WTC11 (cell line): Measurements from ENCODE around the gene DNAJC6. TPM values are rescaled to one million over a fixed set of nuclear protein-coding genes. Genes with fewer than 3 reads are reported as not detected.
"Not testable (repeated sequence)": the region's sequence is repeated elsewhere in the genome, so short reads cannot be mapped to it uniquely, and the experiment has no call there.

ENCODE experiments used
- ATAC-seq: fragments of 200-7000 bp; cut with Tn5 transposase; 2 replicates; pipeline ENCODE4 v1.10.0; 2021; ENCODE audit warnings: mild to moderate bottlenecking, moderate library complexity
- CTCF ChIA-PET: fragments of 300-600 bp; sonication (Branson Sonifier 250); formaldehyde crosslinking; loops from one replicate; lab custom pipeline; 2021; ENCODE audit warnings: antibody characterized with exemption; lab: Charles Lee
- POLR2A ChIA-PET: fragments of 350-600 bp; sonication (Branson Sonifier 250); formaldehyde crosslinking; loops from one replicate; lab custom pipeline; 2021; ENCODE audit warnings: antibody characterized with exemption; lab: Charles Lee
- DNase-seq: peaks from one replicate; pipeline ENCODE4 v3.0.0; 2021; ENCODE audit warnings: low spot score
- H3K27ac Mint-ChIP-seq: 2 replicates; pipeline ENCODE4 v1.8.0; 2021; ENCODE audit warnings: mixed read lengths
- H3K27me3 Mint-ChIP-seq: 2 replicates; pipeline ENCODE4 v1.8.0; 2021; ENCODE audit warnings: low read depth, mild to moderate bottlenecking, moderate library complexity, mixed read lengths
- H3K36me3 Mint-ChIP-seq: 2 replicates; pipeline ENCODE4 v1.8.0; 2021; ENCODE audit warnings: mixed read lengths
- H3K4me1 Mint-ChIP-seq: 2 replicates; pipeline ENCODE4 v1.8.0; 2022; ENCODE audit warnings: mixed read lengths
- H3K4me3 Mint-ChIP-seq: 2 replicates; pipeline ENCODE4 v1.8.0; 2021; ENCODE audit warnings: mild to moderate bottlenecking, moderate library complexity, mixed read lengths
- H3K9me3 Mint-ChIP-seq: 2 replicates; pipeline ENCODE4 v1.8.0; 2021; ENCODE audit warnings: mixed read lengths
- JUN ChIP-seq: sonication (generic); formaldehyde crosslinking; IDR thresholded peaks from 2 replicates; pipeline ENCODE4 v1.8.0; 2023; ENCODE audit warnings: mild to moderate bottlenecking, missing genetic modification reagents
- MXD4 ChIP-seq: fragments of 250-450 bp; sonication (Bioruptor Pico); IDR thresholded peaks from 2 replicates; pipeline ENCODE4 v1.8.0; 2021; ENCODE audit warnings: mild to moderate bottlenecking, moderate library complexity, borderline replicate concordance
- MYBL2 ChIP-seq: sonication (generic); formaldehyde crosslinking; IDR thresholded peaks from 2 replicates; pipeline ENCODE4 v1.8.1; 2023; ENCODE audit warnings: mild to moderate bottlenecking, moderate library complexity, missing genetic modification reagents
- NFYB ChIP-seq: sonication (generic); formaldehyde crosslinking; conservative IDR thresholded peaks from 2 replicates; pipeline ENCODE4 v1.8.0; 2022; ENCODE audit warnings: low read depth, missing genetic modification reagents
- NR3C1 ChIP-seq: sonication (generic); formaldehyde crosslinking; conservative IDR thresholded peaks from 2 replicates; pipeline ENCODE4 v1.8.1; 2023; ENCODE audit warnings: low read depth, mild to moderate bottlenecking, missing genetic modification reagents
- ZNF138 ChIP-seq: sonication (generic); formaldehyde crosslinking; conservative IDR thresholded peaks from 2 replicates; pipeline ENCODE4 v1.8.1; 2022; ENCODE audit warnings: mild to moderate bottlenecking, moderate library complexity, missing genetic modification reagents
- ZNF423 ChIP-seq: fragments of 250-450 bp; sonication (Bioruptor Pico); IDR thresholded peaks from 2 replicates; pipeline ENCODE4 v2.1.2; 2022; ENCODE audit warnings: mild to moderate bottlenecking, moderate library complexity
- total RNA-seq: library from RNA; stranded (reverse); gene quantifications from 3 replicates; pipeline ENCODE4 v1.2.3, GENCODE V29; 2021
- TF ChIP-seq, protein P1 (sequence below): fragments of 250-450 bp; sonication (Bioruptor Pico); conservative IDR thresholded peaks from 2 replicates; pipeline ENCODE4 v1.9.0; 2021; ENCODE audit warnings: mild to moderate bottlenecking
- TF ChIP-seq, protein P2 (sequence below): sonication (generic); formaldehyde crosslinking; IDR thresholded peaks from 2 replicates; pipeline ENCODE4 v1.8.0; 2022; ENCODE audit warnings: mild to moderate bottlenecking, missing genetic modification reagents
- TF ChIP-seq, protein P3 (sequence below): sonication (generic); formaldehyde crosslinking; IDR thresholded peaks from 2 replicates; pipeline ENCODE4 v1.8.1; 2023; ENCODE audit warnings: mild to moderate bottlenecking, missing genetic modification reagents, moderate library complexity
- TF ChIP-seq, protein P4 (sequence below): sonication (generic); formaldehyde crosslinking; IDR thresholded peaks from 2 replicates; pipeline ENCODE4 v1.8.1; 2022; ENCODE audit warnings: missing genetic modification reagents, borderline replicate concordance

Gene DNAJC6
- total RNA-seq, 1 experiment from 2014 or later = 9.1 TPM

DNA sequence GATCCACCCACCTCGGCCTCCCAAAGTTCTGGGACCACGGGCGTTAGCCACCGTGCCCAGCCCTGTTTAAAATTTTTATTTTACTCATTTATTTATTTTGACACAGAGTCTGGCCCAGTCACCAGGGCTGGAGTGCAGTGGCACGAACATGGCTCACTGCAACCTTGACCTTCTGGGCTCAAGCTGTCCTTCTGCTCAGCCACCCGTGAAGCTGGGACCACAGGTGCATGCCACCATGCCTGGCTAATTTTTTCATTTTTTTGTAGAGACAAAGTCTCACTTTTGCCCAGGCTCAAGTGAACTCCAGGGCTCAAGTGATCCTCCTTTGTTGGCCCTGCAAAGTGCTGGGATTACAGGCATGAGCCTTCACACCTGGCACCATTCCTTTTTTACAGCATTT is 27.5 kb upstream of the DNAJC6 start:
- Mint-ChIP-seq H3K27me3 (no peaks in the 10 kb centered on the region; the same call in none of the 2 replicates), H3K27ac (no peak overlapping the region), H3K9me3 (no peaks in the 10 kb centered on the region), H3K4me1 (peaks cover 51% of the 10 kb centered on the region), H3K36me3 (no peaks in the 10 kb centered on the region), H3K4me3 (no peak overlapping the region)
- CTCF ChIA-PET = interaction anchor here (0.6 kb wide), 1 partner anchor 217 kb away, joined by 3 read pairs; no protein-coding TSS in a partner anchor
- POLR2A ChIA-PET = no interaction called here
- ATAC-seq (no peak), DNase-seq (no peak)
- TF ChIP-seq, protein P1, sequence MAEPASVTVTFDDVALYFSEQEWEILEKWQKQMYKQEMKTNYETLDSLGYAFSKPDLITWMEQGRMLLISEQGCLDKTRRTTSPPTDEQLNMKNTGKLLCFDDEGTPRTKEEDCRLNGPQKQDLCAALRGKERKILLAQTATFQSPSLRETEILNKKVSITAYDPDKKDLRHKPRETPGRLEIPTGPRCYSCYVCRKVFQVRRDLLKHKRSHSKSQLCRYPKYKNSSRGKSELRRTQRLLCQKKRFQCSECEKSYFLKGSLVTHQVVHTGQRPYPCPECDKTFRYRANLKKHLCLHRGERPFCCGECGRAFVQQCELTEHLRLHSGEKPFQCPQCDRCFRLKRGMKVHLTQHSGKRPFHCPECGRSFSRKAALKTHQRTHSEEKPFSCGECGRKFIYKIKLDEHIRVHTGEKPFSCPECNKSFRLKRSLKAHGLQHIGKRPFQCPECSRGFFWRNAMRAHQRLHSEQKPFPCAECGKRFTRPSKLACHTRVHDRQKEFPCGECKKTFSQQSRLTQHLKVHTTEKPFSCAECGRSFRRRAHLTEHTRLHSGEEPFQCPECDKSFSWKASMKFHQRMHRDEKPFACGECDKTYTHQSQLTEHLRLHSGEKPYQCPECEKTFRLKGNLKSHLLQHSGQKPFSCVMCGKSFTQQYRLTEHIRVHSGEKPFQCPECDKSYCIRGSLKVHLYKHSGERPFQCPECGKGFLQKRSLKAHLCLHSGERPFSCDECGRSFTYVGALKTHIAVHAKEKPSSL (CRISPR knock-in tag) = no peak
- TF ChIP-seq, protein P2, sequence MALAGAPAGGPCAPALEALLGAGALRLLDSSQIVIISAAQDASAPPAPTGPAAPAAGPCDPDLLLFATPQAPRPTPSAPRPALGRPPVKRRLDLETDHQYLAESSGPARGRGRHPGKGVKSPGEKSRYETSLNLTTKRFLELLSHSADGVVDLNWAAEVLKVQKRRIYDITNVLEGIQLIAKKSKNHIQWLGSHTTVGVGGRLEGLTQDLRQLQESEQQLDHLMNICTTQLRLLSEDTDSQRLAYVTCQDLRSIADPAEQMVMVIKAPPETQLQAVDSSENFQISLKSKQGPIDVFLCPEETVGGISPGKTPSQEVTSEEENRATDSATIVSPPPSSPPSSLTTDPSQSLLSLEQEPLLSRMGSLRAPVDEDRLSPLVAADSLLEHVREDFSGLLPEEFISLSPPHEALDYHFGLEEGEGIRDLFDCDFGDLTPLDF (CRISPR knock-in tag) = no peak
- no peak for TF ChIP-seq ZNF423 (CRISPR knock-in tag)
- TF ChIP-seq, protein P3, sequence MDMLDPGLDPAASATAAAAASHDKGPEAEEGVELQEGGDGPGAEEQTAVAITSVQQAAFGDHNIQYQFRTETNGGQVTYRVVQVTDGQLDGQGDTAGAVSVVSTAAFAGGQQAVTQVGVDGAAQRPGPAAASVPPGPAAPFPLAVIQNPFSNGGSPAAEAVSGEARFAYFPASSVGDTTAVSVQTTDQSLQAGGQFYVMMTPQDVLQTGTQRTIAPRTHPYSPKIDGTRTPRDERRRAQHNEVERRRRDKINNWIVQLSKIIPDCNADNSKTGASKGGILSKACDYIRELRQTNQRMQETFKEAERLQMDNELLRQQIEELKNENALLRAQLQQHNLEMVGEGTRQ (CRISPR knock-in tag) = no peak
- TF ChIP-seq, protein P4, sequence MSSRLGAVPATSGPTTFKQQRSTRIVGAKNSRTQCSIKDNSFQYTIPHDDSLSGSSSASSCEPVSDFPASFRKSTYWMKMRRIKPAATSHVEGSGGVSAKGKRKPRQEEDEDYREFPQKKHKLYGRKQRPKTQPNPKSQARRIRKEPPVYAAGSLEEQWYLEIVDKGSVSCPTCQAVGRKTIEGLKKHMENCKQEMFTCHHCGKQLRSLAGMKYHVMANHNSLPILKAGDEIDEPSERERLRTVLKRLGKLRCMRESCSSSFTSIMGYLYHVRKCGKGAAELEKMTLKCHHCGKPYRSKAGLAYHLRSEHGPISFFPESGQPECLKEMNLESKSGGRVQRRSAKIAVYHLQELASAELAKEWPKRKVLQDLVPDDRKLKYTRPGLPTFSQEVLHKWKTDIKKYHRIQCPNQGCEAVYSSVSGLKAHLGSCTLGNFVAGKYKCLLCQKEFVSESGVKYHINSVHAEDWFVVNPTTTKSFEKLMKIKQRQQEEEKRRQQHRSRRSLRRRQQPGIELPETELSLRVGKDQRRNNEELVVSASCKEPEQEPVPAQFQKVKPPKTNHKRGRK (CRISPR knock-in tag) = no peak
- no peak for TF ChIP-seq ZNF138 (CRISPR knock-in tag)

DNA sequence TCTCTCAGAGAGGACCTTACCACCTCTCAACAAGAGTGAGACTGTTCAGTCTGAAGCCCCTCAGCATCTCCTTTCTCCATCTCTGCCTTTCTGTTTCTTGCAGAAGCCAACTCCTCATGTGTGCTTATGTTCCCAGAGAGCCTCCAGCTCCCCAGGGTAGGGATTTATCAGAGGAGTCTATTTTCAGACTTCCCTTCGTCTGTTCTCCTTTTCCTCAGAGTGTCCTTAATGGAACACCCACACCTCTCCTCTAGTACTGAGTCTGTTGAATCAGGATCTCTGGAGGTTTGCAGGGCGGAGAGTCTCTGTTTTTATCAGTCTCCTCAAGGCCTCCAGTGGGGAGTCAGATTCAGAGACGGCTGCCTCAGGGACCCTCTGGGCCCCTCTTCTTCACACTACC is 25.1 kb upstream of the DNAJC6 start:
- no peak overlapping the region for H3K27ac Mint-ChIP-seq
- H3K9me3 Mint-ChIP-seq = no peaks in the 10 kb centered on the region
- no peak for ATAC-seq
- no peak for TF ChIP-seq NR3C1
- TF ChIP-seq MXD4 (CRISPR knock-in tag) = no peak
- TF ChIP-seq MYBL2 (CRISPR knock-in tag) = no peak
- no peak for TF ChIP-seq JUN
- ChIA-PET POLR2A (no interaction called here), CTCF (no interaction called here)
- no peak for DNase-seq
- peaks cover 27% of the 10 kb centered on the region for H3K4me1 Mint-ChIP-seq
- no peaks in the 10 kb centered on the region for H3K27me3 Mint-ChIP-seq
- no peaks in the 10 kb centered on the region for H3K36me3 Mint-ChIP-seq
- H3K4me3 Mint-ChIP-seq = no peak overlapping the region

DNA sequence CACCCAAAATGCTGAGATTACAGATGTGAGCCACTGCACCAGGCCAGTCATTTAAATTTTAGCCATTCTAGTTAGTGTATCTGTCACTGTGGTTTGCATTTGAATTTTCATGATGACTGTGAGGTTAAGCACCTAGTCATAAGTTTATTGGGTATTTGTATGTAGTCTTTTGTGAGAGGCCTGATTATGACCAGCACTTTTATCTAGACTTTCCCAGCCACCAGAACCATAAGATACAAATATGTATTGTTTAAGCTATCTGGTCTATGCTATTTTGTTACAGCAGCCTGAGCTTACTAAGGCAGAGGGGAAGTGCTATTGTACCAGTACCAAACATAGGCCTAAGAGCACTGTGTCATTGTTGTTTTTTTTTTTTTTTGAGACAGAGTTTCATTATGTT is 19.9 kb upstream of the DNAJC6 start:
- no peak for DNase-seq
- peaks cover 10% of the 10 kb centered on the region for H3K4me1 Mint-ChIP-seq
- CTCF ChIA-PET = interaction anchor here (0.6 kb wide), 1 partner anchor 56 kb away, joined by 3 read pairs; no protein-coding TSS in a partner anchor
- no peaks in the 10 kb centered on the region for H3K9me3 Mint-ChIP-seq
- no peaks in the 10 kb centered on the region for H3K27me3 Mint-ChIP-seq
- no peak for ATAC-seq
- no peak for TF ChIP-seq NFYB (CRISPR knock-in tag)
- H3K36me3 Mint-ChIP-seq = no peaks in the 10 kb centered on the region
- H3K4me3 Mint-ChIP-seq = no peak overlapping the region
- POLR2A ChIA-PET = interaction anchor here (0.7 kb wide), 1 partner anchor 24 kb away, joined by 3 read pairs; no protein-coding TSS in a partner anchor
- no peak overlapping the region for H3K27ac Mint-ChIP-seq

DNA sequence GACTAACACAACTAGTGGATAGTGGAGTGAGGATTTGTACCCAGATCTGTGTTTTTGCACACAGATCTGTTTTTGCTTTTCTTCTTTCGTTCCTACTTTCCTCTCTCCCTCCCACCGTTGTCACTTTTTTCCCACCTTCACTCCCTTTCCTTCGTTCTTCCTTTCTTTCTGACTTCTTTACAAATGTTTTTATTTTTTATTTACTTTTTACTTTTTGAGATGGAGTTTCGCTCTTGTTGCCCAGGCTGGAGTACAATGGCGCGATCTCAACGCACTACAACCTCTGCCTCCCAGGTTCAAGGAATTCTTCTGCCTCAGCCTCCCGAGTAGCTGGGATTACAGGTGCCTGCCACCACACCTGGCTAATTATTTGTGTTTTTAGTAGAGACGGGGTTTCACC is 17.5 kb upstream of the DNAJC6 start:
- POLR2A ChIA-PET, ATAC-seq, H3K4me1 Mint-ChIP-seq, H3K9me3 Mint-ChIP-seq, H3K27me3 Mint-ChIP-seq, H3K36me3 Mint-ChIP-seq, H3K4me3 Mint-ChIP-seq, H3K27ac Mint-ChIP-seq, DNase-seq: not testable (repeated sequence)
- CTCF ChIA-PET = interaction anchor here (1.4 kb wide), 1 partner anchor 167 kb away, joined by 5 read pairs; no protein-coding TSS in a partner anchor
